Endothelial cell of umbilical vein (primary cell): ENCODE measurements around the gene SLC18A3. TPM values are rescaled to one million over a fixed set of nuclear protein-coding genes. Genes with fewer than 3 reads are reported as not detected.

Source experiments
- BruUV-seq: library from RNA; stranded (reverse); fragments of 400-500 nt; replicated peaks from 2 replicates; lab custom pipeline; 2021; lab: Mats Ljungman, UMichigan
- CTCF ChIA-PET: fragments of 300-600, 350-600 bp; sonication (Branson Sonifier 250); formaldehyde crosslinking; loops from one replicate; lab custom pipeline; 2021; ENCODE audit warnings: antibody characterized with exemption, inconsistent platforms; lab: Charles Lee
- POLR2A ChIA-PET: fragments of 300-600, 350-600 bp; sonication (Branson Sonifier 250); formaldehyde crosslinking; loops from one replicate; lab custom pipeline; 2021; ENCODE audit warnings: antibody characterized with exemption, inconsistent platforms; lab: Charles Lee
- DNase-seq: peaks from one replicate; pipeline ENCODE4 v3.0.0-alpha.2; 2011; ENCODE audit warnings: low read depth, low spot score
- FAIRE-seq: peaks from 2 replicates; lab custom pipeline; 2011; peaks lifted over from hg19 to GRCh38; lab: Jason Lieb, UNC
- H2AFZ ChIP-seq: 2 replicates; pipeline ENCODE4 v1.6.0; 2012; ENCODE audit warnings: low read depth, low read length, control low read depth, inconsistent platforms
- H3K27ac ChIP-seq: 2 replicates; pipeline ENCODE4 v1.5.1; 2011; ENCODE audit warnings: low read depth, mild to moderate bottlenecking, control low read depth, low read length, moderate library complexity; ENCODE audit not compliant: insufficient read depth
- H3K27me3 ChIP-seq, 2 experiments: 2 replicates each; pipeline versions ENCODE4 v1.6.0 to v1.6.1; 2011; ENCODE audit warnings: low read length in 2 of 2, mixed read lengths in 1 of 2; ENCODE audit not compliant: control insufficient read depth in 2 of 2, insufficient read depth in 2 of 2
- H3K36me3 ChIP-seq, 2 experiments: 2 replicates in 1 of 2; 3 replicates in 1 of 2; pipeline ENCODE4 v1.5.1; 2011; ENCODE audit warnings: low read length in 2 of 2, mild to moderate bottlenecking in 1 of 2, moderate library complexity in 1 of 2; ENCODE audit not compliant: control insufficient read depth in 2 of 2, insufficient read depth in 2 of 2; ENCODE audit errors: extremely low read depth in 1 of 2
- H3K4me1 ChIP-seq: 3 replicates; pipeline ENCODE4 v1.5.1; 2011; ENCODE audit warnings: mild to moderate bottlenecking, low read length; ENCODE audit not compliant: control insufficient read depth, insufficient read depth; ENCODE audit errors: extremely low read depth
- H3K4me2 ChIP-seq: 2 replicates; pipeline ENCODE4 v1.6.1; 2011; ENCODE audit warnings: low read length, control low read depth, mixed read lengths; ENCODE audit not compliant: insufficient read depth
- H3K4me3 ChIP-seq, 3 experiments: fragments of 200-600 bp in 1 of 3; sonication (generic), shearing (Covaris generic) in 1 of 3; replicated peaks in 1 of 3; 2 replicates each; pipeline ENCODE4 v1.5.1; 2011 to 2016; ENCODE audit warnings: control low read depth in 3 of 3, low read length in 3 of 3, mild to moderate bottlenecking in 2 of 3, inconsistent platforms in 1 of 3, low read depth in 1 of 3, moderate library complexity in 1 of 3; ENCODE audit not compliant: insufficient read depth in 1 of 3
- H3K79me2 ChIP-seq: 2 replicates; pipeline ENCODE4 v1.6.0; 2012; ENCODE audit warnings: low read length, inconsistent platforms; ENCODE audit not compliant: control insufficient read depth, insufficient read depth
- H3K9ac ChIP-seq: replicated peaks from 2 replicates; pipeline ENCODE3; 2011; ENCODE audit warnings: low read length, control low read depth; ENCODE audit not compliant: insufficient read depth; ENCODE audit errors: extremely low read depth
- H3K9me1 ChIP-seq: replicated peaks from 3 replicates; pipeline ENCODE4 v1.6.0; 2011; ENCODE audit warnings: mild to moderate bottlenecking, low read length; ENCODE audit not compliant: control insufficient read depth, insufficient read depth; ENCODE audit errors: extremely low read depth
- H3K9me3 ChIP-seq: replicated peaks from 2 replicates; pipeline ENCODE4 v1.5.1; 2012; ENCODE audit warnings: low read length, inconsistent platforms; ENCODE audit not compliant: control insufficient read depth, insufficient read depth
- H4K20me1 ChIP-seq: replicated peaks from 2 replicates; pipeline ENCODE3; 2011; ENCODE audit warnings: mild to moderate bottlenecking, low read length; ENCODE audit not compliant: control insufficient read depth, insufficient read depth; ENCODE audit errors: extremely low read depth
- CTCF ChIP-seq, 2 donors: IDR thresholded peaks; 1 replicate in 1 of 2; 2 replicates in 1 of 2; pipeline ENCODE4 v1.5.1; 2011; ENCODE audit warnings: low read length in 2 of 2, mild to moderate bottlenecking in 2 of 2, moderate library complexity in 2 of 2, control low read depth in 1 of 2, inconsistent platforms in 1 of 2, low read depth in 1 of 2; ENCODE audit not compliant: insufficient read depth in 1 of 2; ENCODE audit errors: extremely low read depth in 1 of 2
- EZH2 ChIP-seq: IDR thresholded peaks from 2 replicates; pipeline ENCODE4 v1.6.1; 2012; ENCODE audit warnings: borderline replicate concordance, low read depth, mild to moderate bottlenecking, moderate library complexity, low read length, inconsistent platforms; ENCODE audit not compliant: severe bottlenecking
- FOS ChIP-seq: IDR thresholded peaks from 2 replicates; pipeline ENCODE4 v1.6.1; 2011; ENCODE audit warnings: mild to moderate bottlenecking, low read length, moderate library complexity, borderline replicate concordance; ENCODE audit not compliant: insufficient read depth
- GATA2 ChIP-seq: IDR thresholded peaks from 2 replicates; pipeline ENCODE4 v1.7.0; 2011; ENCODE audit warnings: low read depth, mild to moderate bottlenecking, moderate library complexity, mixed read lengths, low read length; ENCODE audit not compliant: insufficient read length, insufficient read depth
- JUN ChIP-seq: IDR thresholded peaks from 2 replicates; pipeline ENCODE4 v1.6.1; 2011; ENCODE audit warnings: borderline replicate concordance, low read depth; ENCODE audit not compliant: insufficient read length, insufficient read depth
- MAX ChIP-seq: IDR thresholded peaks from 2 replicates; pipeline ENCODE4 v1.6.1; 2011; ENCODE audit not compliant: insufficient read depth, insufficient read length
- MYC ChIP-seq: IDR thresholded peaks from one replicate; pipeline ENCODE4 v1.6.1; 2011; ENCODE audit warnings: mild to moderate bottlenecking, low read depth, low read length
- POLR2A ChIP-seq: IDR thresholded peaks from 2 replicates; pipeline ENCODE4 v1.6.1; 2012; ENCODE audit warnings: low read depth, mild to moderate bottlenecking, control low read depth, low read length
- POLR2AphosphoS5 ChIP-seq: IDR thresholded peaks from 2 replicates; pipeline ENCODE4 v1.6.1; 2012; ENCODE audit warnings: low read depth, mild to moderate bottlenecking, control low read depth, low read length, moderate library complexity; ENCODE audit not compliant: insufficient read depth
- dilution Hi-C: fragments of 300-500 bp; cut with MboI; formaldehyde crosslinking; loops from one replicate; pipeline ENCODE4 v1.15.0; 2019; ENCODE audit warnings: low sequenced_read_pairs; ENCODE audit not compliant: extremely low pct_ligation_motif_present
- intact Hi-C: fragments of 100-400 bp; cut with micrococcal nuclease; formaldehyde crosslinking; loops from one replicate; pipeline ENCODE4 v1.10.0; 2022
- polyA plus RNA-seq, 4 experiments: library from polyadenylated mRNA; depleted of rRNA in 3 of 4; stranded (reverse) in 3 of 4; unstranded in 1 of 4; fragments of >200 nt; gene quantifications; 2 replicates each; pipeline versions ENCODE4 v1.2.1 to v1.2.3, GENCODE V29; 2011 to 2012; ENCODE audit warnings: missing spikeins in 1 of 4
- total RNA-seq: library from RNA; stranded (reverse); gene quantifications from 2 replicates; pipeline ENCODE4 v1.2.3, GENCODE V29; 2021

Gene SLC18A3
- total and polyA plus RNA-seq, 2 donors (not counting 3 experiments of a cell fraction or from before 2014, with no cell fraction given), result not detected

- Histone ChIP-seq H3K4me1 (no peaks in the 10 kb centered on the region), H4K20me1 (no peaks in the 10 kb centered on the region), H3K4me3 (no peak overlapping the region), H3K9me1 (no peaks in the 10 kb centered on the region), H3K79me2 (no peaks in the 10 kb centered on the region), H3K36me3 (no peaks in the 10 kb centered on the region), H3K9ac (no peak overlapping the region), H2AFZ (no peak overlapping the region), H3K27me3 (peaks cover 1 to 4% of the 10 kb centered on the region in 2 experiments), H3K4me2 (no peak overlapping the region), H3K27ac (no peak overlapping the region), H3K9me3 (no peaks in the 10 kb centered on the region)
- ChIA-PET POLR2A (no interaction called here), CTCF (no interaction called here)
- FAIRE-seq (no peak), DNase-seq (no peak)
- dilution Hi-C loops (no loop called here), intact Hi-C loops (no loop called here)
- BruUV-seq, result no TSS peak
- no peak for TF ChIP-seq POLR2A
- TF ChIP-seq MYC, result no peak
- TF ChIP-seq POLR2AphosphoS5, result no peak
- no peak for TF ChIP-seq JUN
- no peak for TF ChIP-seq GATA2
Observed at GRCh38 chr10:49628599-49628998, 18.5 kb downstream of the SLC18A3 start.

- Histone ChIP-seq H3K79me2 (no peaks in the 10 kb centered on the region), H2AFZ (no peak overlapping the region), H3K9me3 (no peaks in the 10 kb centered on the region), H3K27ac (no peak overlapping the region), H3K9ac (no peak overlapping the region), H3K4me3 (no peak overlapping the region), H3K4me2 (no peak overlapping the region), H3K4me1 (no peaks in the 10 kb centered on the region), H4K20me1 (no peaks in the 10 kb centered on the region), H3K27me3 (peaks cover 5% of the 10 kb centered on the region in 2 experiments), H3K36me3 (no peaks in the 10 kb centered on the region), H3K9me1 (no peaks in the 10 kb centered on the region)
- TF ChIP-seq FOS (no peak), GATA2 (no peak), POLR2AphosphoS5 (no peak), CTCF (IDR thresholded peaks at IDR 0.05; ENCODE audit: extremely low read depth in 1 of 2, insufficient read depth in 1 of 2, low read depth in 1 of 2, low read length in 2 of 2) (no peak), EZH2 (no peak), POLR2A (no peak), MAX (no peak), JUN (no peak), MYC (no peak)
- intact Hi-C loops, result no loop called here
- dilution Hi-C loops, result no loop called here
- no TSS peak for BruUV-seq
- FAIRE-seq, result no peak
- no peak for DNase-seq
- ChIA-PET POLR2A (no interaction called here), CTCF (no interaction called here)
Observed at GRCh38 chr10:49629431-49629881, 19.3 kb downstream of the SLC18A3 start.
